WTC11 (cell line): ENCODE data around the gene EXOSC7.

ENCODE experiments used
- FOXJ3 ChIP-seq: sonication (generic); formaldehyde crosslinking; IDR thresholded peaks from 2 replicates; pipeline ENCODE4 v1.9.0; 2021; ENCODE audit warnings: missing genetic modification reagents, mild to moderate bottlenecking, borderline replicate concordance
- GABPB1 ChIP-seq: sonication (generic); formaldehyde crosslinking; IDR thresholded peaks from 2 replicates; pipeline ENCODE4 v1.8.1; 2023; ENCODE audit warnings: mild to moderate bottlenecking, missing genetic modification reagents
- JUN ChIP-seq: sonication (generic); formaldehyde crosslinking; IDR thresholded peaks from 2 replicates; pipeline ENCODE4 v1.8.0; 2023; ENCODE audit warnings: mild to moderate bottlenecking, missing genetic modification reagents
- MXD4 ChIP-seq: fragments of 250-450 bp; sonication (Bioruptor Pico); IDR thresholded peaks from 2 replicates; pipeline ENCODE4 v1.8.0; 2021; ENCODE audit warnings: mild to moderate bottlenecking, moderate library complexity, borderline replicate concordance
- TF ChIP-seq, protein P1 (sequence below): fragments of 200-600 bp; IDR thresholded peaks from 2 replicates; pipeline ENCODE4 v1.8.0; 2022; ENCODE audit warnings: antibody characterized with exemption
- TF ChIP-seq, protein P2 (sequence below): sonication (generic); formaldehyde crosslinking; IDR thresholded peaks from 2 replicates; pipeline ENCODE4 v1.8.1; 2023; ENCODE audit warnings: mild to moderate bottlenecking, missing genetic modification reagents, moderate library complexity
- TF ChIP-seq, protein P3 (sequence below): sonication (generic); formaldehyde crosslinking; IDR thresholded peaks from 2 replicates; pipeline ENCODE4 v1.8.0; 2022; ENCODE audit warnings: mild to moderate bottlenecking, missing genetic modification reagents

DNA sequence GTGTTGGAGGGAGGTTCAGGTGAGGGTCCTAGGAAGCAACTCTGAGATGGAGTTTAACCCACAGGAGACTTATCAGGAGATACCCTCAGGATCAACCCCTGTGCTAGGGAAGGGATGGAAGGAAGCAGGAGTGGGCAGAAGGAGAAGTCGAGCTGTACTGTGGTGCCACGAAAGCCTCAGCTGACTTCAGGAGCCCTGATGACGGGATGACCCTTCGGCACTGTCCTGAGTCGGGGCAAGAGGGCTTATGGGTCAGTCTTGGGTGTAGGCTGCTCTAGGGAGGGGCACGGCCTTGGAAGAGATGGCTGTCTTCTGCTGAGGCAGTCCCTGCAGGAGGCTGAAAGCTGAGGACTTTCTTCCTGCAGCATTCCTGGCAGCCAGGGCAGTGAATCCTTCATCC lies 57.7 kb downstream of the EXOSC7 start:
- TF ChIP-seq, protein P1, sequence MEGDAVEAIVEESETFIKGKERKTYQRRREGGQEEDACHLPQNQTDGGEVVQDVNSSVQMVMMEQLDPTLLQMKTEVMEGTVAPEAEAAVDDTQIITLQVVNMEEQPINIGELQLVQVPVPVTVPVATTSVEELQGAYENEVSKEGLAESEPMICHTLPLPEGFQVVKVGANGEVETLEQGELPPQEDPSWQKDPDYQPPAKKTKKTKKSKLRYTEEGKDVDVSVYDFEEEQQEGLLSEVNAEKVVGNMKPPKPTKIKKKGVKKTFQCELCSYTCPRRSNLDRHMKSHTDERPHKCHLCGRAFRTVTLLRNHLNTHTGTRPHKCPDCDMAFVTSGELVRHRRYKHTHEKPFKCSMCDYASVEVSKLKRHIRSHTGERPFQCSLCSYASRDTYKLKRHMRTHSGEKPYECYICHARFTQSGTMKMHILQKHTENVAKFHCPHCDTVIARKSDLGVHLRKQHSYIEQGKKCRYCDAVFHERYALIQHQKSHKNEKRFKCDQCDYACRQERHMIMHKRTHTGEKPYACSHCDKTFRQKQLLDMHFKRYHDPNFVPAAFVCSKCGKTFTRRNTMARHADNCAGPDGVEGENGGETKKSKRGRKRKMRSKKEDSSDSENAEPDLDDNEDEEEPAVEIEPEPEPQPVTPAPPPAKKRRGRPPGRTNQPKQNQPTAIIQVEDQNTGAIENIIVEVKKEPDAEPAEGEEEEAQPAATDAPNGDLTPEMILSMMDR = no peak
- TF ChIP-seq JUN (CRISPR knock-in tag) = no peak
- TF ChIP-seq GABPB1 (CRISPR knock-in tag) = no peak
- no peak for TF ChIP-seq MXD4 (CRISPR knock-in tag)
- TF ChIP-seq, protein P2, sequence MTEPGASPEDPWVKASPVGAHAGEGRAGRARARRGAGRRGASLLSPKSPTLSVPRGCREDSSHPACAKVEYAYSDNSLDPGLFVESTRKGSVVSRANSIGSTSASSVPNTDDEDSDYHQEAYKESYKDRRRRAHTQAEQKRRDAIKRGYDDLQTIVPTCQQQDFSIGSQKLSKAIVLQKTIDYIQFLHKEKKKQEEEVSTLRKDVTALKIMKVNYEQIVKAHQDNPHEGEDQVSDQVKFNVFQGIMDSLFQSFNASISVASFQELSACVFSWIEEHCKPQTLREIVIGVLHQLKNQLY = no peak
- TF ChIP-seq, protein P3, sequence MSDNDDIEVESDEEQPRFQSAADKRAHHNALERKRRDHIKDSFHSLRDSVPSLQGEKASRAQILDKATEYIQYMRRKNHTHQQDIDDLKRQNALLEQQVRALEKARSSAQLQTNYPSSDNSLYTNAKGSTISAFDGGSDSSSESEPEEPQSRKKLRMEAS = no peak
- no peak for TF ChIP-seq FOXJ3 (CRISPR knock-in tag)
